Chondrocyte (in vitro differentiated cells): Measurements from ENCODE around the gene CSNK2B. TPM values are rescaled to one million over a fixed set of nuclear protein-coding genes. Genes with fewer than 3 reads are reported as not detected.

Experiments used
- DNase-seq: peaks from one replicate; pipeline ENCODE4 v3.0.0; 2021; ENCODE audit warnings: mixed read lengths, low spot score
- H3K27ac Mint-ChIP-seq: one replicate; pipeline ENCODE4 v1.8.0; 2021; ENCODE audit warnings: mild to moderate bottlenecking, moderate library complexity, mixed read lengths; ENCODE audit not compliant: unreplicated experiment
- H3K27me3 Mint-ChIP-seq: 2 replicates; pipeline ENCODE4 v1.8.0; 2021; ENCODE audit warnings: low read depth, mixed read lengths
- H3K36me3 Mint-ChIP-seq: 2 replicates; pipeline ENCODE4 v1.8.0; 2021; ENCODE audit warnings: low read depth, mixed read lengths
- H3K4me1 Mint-ChIP-seq: 2 replicates; pipeline ENCODE4 v1.8.0; 2021; ENCODE audit warnings: low read depth, mild to moderate bottlenecking, mixed read lengths
- H3K4me3 Mint-ChIP-seq: one replicate; pipeline ENCODE4 v1.8.0; 2021; ENCODE audit warnings: mild to moderate bottlenecking, moderate library complexity, mixed read lengths; ENCODE audit not compliant: unreplicated experiment
- H3K9me3 Mint-ChIP-seq: 2 replicates; pipeline ENCODE4 v1.8.0; 2021; ENCODE audit warnings: low read depth, mixed read lengths
- CTCF ChIP-seq: fragments of 200-600 bp; sonication (generic); IDR thresholded peaks from 2 replicates; pipeline ENCODE4 v1.5.0; 2021; ENCODE audit warnings: antibody characterized with exemption, mild to moderate bottlenecking, moderate library complexity
- total RNA-seq: library from RNA; stranded (reverse); gene quantifications from 3 replicates; pipeline ENCODE4 v1.2.1, GENCODE V29; 2021

Gene CSNK2B
- total RNA-seq, 1 donor from 2014 or later = 116 TPM

DNA sequence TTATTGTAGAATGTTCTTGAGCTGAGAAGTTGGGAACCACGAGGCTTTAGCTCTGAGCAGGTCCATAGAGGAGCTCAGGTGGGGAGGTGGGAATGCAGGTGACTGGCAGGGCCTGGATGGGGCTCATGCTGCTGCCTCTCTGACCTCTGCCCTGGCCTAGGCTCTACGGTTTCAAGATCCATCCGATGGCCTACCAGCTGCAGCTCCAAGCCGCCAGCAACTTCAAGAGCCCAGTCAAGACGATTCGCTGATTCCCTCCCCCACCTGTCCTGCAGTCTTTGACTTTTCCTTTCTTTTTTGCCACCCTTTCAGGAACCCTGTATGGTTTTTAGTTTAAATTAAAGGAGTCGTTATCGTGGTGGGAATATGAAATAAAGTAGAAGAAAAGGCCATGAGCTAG lies 3.8 kb downstream of the CSNK2B start, which contains the start of gene LY6G5B:
LY6G5B (plus strand) TSS at position 301 of the 400 bp plus-strand sequence. CDS start 975 bp downstream, outside the sequence.
- Mint-ChIP-seq H3K4me1 (peaks cover 16% of the 10 kb centered on the region), H3K27me3 (no peaks in the 10 kb centered on the region), H3K36me3 (peaks cover 43% of the 10 kb centered on the region), H3K9me3 (no peaks in the 10 kb centered on the region), H3K27ac (no peak within 1 kb of the TSS), H3K4me3 (no peak within 1 kb of the TSS)
- no peak for TF ChIP-seq CTCF
- no peak for DNase-seq

DNA sequence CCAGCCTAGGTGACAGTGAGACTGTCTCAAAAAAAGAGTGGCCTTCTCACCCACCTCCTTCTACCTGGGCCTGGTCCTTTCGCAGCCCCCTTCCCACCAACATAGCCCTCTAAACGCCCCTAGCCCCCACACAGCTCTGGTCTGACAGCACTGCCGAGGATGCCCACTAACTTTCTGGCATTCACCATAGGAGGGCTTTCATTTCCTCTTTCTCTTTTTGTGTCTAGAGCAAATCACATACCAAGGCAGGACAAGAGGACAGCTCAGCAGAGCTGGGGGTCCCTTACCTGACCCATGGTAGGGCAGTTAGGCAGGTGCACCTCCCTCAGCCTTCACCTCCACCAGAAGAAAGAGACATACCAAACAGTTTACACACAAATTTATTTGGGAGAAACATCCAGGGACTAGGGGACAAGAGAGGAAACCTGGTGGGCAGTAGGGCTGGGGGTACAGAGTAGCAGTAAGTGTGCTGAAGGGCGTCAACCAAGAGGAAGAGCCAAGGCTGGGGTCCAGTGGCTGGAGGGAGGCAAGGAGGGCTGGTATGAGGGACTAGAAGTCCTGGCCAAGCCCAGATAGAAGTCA lies 10.5 kb downstream of the CSNK2B start:
- Mint-ChIP-seq H3K4me3 (no peak overlapping the region), H3K9me3 (no peaks in the 10 kb centered on the region), H3K4me1 (peaks cover 9% of the 10 kb centered on the region), H3K27ac (no peak overlapping the region), H3K27me3 (no peaks in the 10 kb centered on the region), H3K36me3 (peaks cover 15% of the 10 kb centered on the region)
- TF ChIP-seq CTCF = no peak
- no peak for DNase-seq

DNA sequence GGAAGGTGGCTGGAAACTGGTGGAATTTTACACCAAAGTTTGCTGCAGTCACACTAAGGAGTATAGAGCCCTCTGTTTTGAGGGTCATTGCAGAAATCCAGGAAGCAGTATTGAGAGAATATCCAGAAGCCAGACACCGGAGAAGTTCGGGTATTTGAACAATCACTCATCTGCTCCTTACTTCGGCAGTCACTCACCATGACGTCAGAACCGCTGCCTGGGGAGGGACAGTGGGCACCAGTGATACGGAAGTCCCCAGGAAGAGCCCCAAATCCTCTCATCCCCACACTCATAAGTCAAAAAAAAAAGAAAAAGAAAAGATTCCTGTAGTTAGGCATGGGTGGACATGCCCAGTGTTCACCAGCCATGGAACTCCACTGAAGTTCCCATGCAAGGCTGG lies 11.0 kb downstream of the CSNK2B start:
- H3K27me3 Mint-ChIP-seq = no peaks in the 10 kb centered on the region
- peaks cover 11% of the 10 kb centered on the region for H3K36me3 Mint-ChIP-seq
- H3K9me3 Mint-ChIP-seq = no peaks in the 10 kb centered on the region
- peak overlapping the region; percentile 1 for H3K27ac Mint-ChIP-seq
- no peak overlapping the region for H3K4me3 Mint-ChIP-seq
- H3K4me1 Mint-ChIP-seq = peaks cover 12% of the 10 kb centered on the region
- no peak for DNase-seq
- no peak for TF ChIP-seq CTCF

DNA sequence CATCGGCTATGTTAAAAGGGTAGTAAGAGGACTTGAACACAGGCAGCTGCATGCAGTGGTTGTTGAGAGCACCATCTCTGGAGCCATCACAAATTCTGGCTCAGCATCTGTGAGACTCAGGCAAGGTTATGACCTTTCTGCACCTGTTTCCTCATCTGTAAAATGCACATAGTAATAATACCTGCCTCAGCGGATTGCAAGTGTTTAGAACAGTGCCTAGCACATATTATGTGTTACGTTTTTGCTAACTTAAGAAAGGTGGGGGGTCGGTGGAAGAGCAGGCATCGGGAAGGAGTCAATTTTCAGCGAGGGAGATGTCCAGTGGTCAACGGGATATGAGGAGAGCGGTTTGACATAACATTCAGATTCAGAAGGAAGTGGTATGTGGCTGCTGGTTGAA lies 12.1 kb downstream of the CSNK2B start:
- no peak for DNase-seq
- H3K36me3 Mint-ChIP-seq = peaks cover 4% of the 10 kb centered on the region
- TF ChIP-seq CTCF = no peak
- H3K4me3 Mint-ChIP-seq = no peak overlapping the region
- H3K27me3 Mint-ChIP-seq = no peaks in the 10 kb centered on the region
- H3K27ac Mint-ChIP-seq = no peak overlapping the region
- H3K4me1 Mint-ChIP-seq = peaks cover 12% of the 10 kb centered on the region
- no peaks in the 10 kb centered on the region for H3K9me3 Mint-ChIP-seq

GRCh38 chr6:31680226-31681134 lies 14.6 kb downstream of the CSNK2B start, which contains the start of gene LY6G5C:
Gene LY6G5C, minus strand, starts transcription at chr6:31681067. Its CDS starts 694 bp downstream, at chr6:31680373.
- peaks cover 12% of the 10 kb centered on the region for H3K4me1 Mint-ChIP-seq

More at GRCh38 chr6:31680226-31681134, 14.6 kb downstream of the CSNK2B start, which contains the start of gene LY6G5C:
- peak within 1 kb of the TSS; percentile 76 for H3K4me3 Mint-ChIP-seq
- peak within 1 kb of the TSS; percentile 76 for H3K27ac Mint-ChIP-seq
- no peaks in the 10 kb centered on the region for H3K27me3 Mint-ChIP-seq
- no peaks in the 10 kb centered on the region for H3K9me3 Mint-ChIP-seq
- no peak for DNase-seq
- peak; percentile 91 for TF ChIP-seq CTCF
- H3K36me3 Mint-ChIP-seq = no peaks in the 10 kb centered on the region
